H1 (cell line): Measurements from ENCODE around the gene POU3F2. TPM values are rescaled to one million over a fixed set of nuclear protein-coding genes. Genes with fewer than 3 reads are reported as not detected.
A peak's percentile ranks its signal among the peaks of the same experiment; 100 is the strongest.

Source experiments
- SRF ChIP-seq: IDR thresholded peaks from 2 replicates; pipeline ENCODE4 v1.6.1; 2011; ENCODE audit warnings: mild to moderate bottlenecking, low read depth, low read length, moderate library complexity
- polyA plus RNA-seq, 7 experiments: library from polyadenylated mRNA; depleted of rRNA in 3 of 7; stranded (reverse) in 5 of 7; unstranded in 2 of 7; fragments of >200 nt in 5 of 7; fragments of 200-250 nt in 2 of 7; gene quantifications; 1 replicate in 5 of 7; 2 replicates in 1 of 7; 4 replicates in 1 of 7; pipeline versions ENCODE4 v1.2.1 to v1.2.3, GENCODE V29; 2011 to 2013; ENCODE audit warnings: missing spikeins in 2 of 7, mixed read lengths in 2 of 7
- total RNA-seq: library from RNA; stranded (reverse); fragmentation: NEBNext Ultra II Directional; extraction: Animal tissue kit (Norgen Biotek cat#: 25700); gene quantifications from 2 replicates; pipeline ENCODE4 v1.2.1, GENCODE V29; 2021
- TF ChIP-seq, protein P1 (sequence below): IDR thresholded peaks from 2 replicates; pipeline ENCODE4 v1.6.1; 2012; ENCODE audit warnings: inconsistent platforms
- TF ChIP-seq, protein P2 (sequence below): IDR thresholded peaks from 2 replicates; pipeline ENCODE4 v1.6.1; 2012; ENCODE audit warnings: low read length, inconsistent platforms

POU3F2 gene
- total and polyA plus RNA-seq, 2 of the 8 experiments (the other 6 are each of a cell fraction or from before 2014, with no cell fraction given), result 0.09 to 0.35 TPM

DNA sequence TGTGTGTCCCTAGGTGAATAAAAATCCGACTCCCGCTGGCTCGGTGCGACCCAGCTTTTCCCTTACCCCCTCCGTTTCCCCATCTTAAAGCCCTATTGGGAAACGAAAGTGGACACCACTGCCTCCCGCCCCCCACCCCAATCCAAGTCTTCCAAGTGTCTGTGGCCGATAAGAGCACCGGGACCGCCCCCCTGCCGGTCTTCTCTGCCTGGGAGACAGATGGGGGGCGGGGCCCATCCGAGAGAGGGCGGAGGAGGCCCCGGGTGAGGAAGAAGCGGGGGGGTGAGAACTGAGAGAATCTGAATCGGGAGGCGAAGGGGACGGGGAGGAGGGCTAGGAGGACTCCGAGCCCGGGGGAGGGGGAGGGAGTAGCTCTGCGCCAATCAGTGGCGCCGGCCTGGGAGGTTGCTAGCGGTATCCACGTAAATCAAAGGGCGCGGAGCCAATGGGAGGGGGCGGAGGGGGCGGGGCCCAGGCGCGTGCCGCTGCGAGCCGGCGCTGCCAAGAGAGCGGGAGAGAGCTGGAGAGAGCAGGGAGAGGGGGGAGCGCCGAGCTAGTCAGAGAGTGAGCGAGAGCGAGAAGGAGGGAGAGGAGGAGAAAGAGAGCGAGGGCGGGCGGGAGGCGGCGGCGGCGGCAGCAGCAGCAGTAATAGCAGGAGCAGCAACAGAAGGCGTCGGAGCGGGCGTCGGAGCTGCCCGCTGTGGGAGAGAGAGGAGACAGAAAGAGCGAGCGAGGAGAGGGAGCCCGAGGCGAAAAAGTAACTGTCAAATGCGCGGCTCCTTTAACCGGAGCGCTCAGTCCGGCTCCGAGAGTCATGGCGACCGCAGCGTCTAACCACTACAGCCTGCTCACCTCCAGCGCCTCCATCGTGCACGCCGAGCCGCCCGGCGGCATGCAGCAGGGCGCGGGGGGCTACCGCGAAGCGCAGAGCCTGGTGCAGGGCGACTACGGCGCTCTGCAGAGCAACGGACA is at the start of gene POU3F2 (continued):
- TF ChIP-seq, protein P1, sequence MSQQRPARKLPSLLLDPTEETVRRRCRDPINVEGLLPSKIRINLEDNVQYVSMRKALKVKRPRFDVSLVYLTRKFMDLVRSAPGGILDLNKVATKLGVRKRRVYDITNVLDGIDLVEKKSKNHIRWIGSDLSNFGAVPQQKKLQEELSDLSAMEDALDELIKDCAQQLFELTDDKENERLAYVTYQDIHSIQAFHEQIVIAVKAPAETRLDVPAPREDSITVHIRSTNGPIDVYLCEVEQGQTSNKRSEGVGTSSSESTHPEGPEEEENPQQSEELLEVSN, result peak; percentile 86
- TF ChIP-seq SRF, result no peak
- TF ChIP-seq, protein P2, sequence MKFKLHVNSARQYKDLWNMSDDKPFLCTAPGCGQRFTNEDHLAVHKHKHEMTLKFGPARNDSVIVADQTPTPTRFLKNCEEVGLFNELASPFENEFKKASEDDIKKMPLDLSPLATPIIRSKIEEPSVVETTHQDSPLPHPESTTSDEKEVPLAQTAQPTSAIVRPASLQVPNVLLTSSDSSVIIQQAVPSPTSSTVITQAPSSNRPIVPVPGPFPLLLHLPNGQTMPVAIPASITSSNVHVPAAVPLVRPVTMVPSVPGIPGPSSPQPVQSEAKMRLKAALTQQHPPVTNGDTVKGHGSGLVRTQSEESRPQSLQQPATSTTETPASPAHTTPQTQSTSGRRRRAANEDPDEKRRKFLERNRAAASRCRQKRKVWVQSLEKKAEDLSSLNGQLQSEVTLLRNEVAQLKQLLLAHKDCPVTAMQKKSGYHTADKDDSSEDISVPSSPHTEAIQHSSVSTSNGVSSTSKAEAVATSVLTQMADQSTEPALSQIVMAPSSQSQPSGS, result no peak
